ENCODE data around the gene NUDT1.

NUDT1 gene

GRCh38 chr7:2205036-2205780 lies 36.8 kb upstream of the NUDT1 start:
- no peak for DNase-seq (ENCODE audit: low spot score)

- DNase-seq (ENCODE audit: low spot score): no peak
These were observed 33.3 kb upstream of the NUDT1 start for GRCh38 chr7:2208712-2209111.

- DNase-seq (ENCODE audit: low spot score): peak; percentile 27
These were observed 32.7 kb upstream of the NUDT1 start for GRCh38 chr7:2209146-2209960.

GRCh38 chr7:2209961-2210323 lies 32.1 kb upstream of the NUDT1 start:
- no peak for DNase-seq (ENCODE audit: low spot score)

GRCh38 chr7:2210551-2211258 lies 31.3 kb upstream of the NUDT1 start:
- DNase-seq (ENCODE audit: low spot score): no peak

GRCh38 chr7:2211259-2211880 lies 30.7 kb upstream of the NUDT1 start:
- DNase-seq (ENCODE audit: low spot score): no peak

GRCh38 chr7:2211926-2212325 lies 30.1 kb upstream of the NUDT1 start:
- DNase-seq (ENCODE audit: low spot score): no peak

- DNase-seq (ENCODE audit: low spot score): no peak
These were observed 29.1 kb upstream of the NUDT1 start for GRCh38 chr7:2212906-2213305.

- no peak for DNase-seq (ENCODE audit: low spot score)
These were observed 28.3 kb upstream of the NUDT1 start for GRCh38 chr7:2213551-2214215.

GRCh38 chr7:2214636-2215035 lies 27.4 kb upstream of the NUDT1 start:
- DNase-seq (ENCODE audit: low spot score): no peak

- no peak for DNase-seq (ENCODE audit: low spot score)
These were observed 26.2 kb upstream of the NUDT1 start for GRCh38 chr7:2215851-2216250.

GRCh38 chr7:2217206-2217605 lies 24.8 kb upstream of the NUDT1 start:
- DNase-seq (ENCODE audit: low spot score): no peak

- no peak for DNase-seq (ENCODE audit: low spot score)
These were observed 24.1 kb upstream of the NUDT1 start for GRCh38 chr7:2217716-2218443.

- no peak for DNase-seq (ENCODE audit: low spot score)
These were observed 23.6 kb upstream of the NUDT1 start for GRCh38 chr7:2218444-2218785.

GRCh38 chr7:2219136-2219535 lies 22.9 kb upstream of the NUDT1 start:
- DNase-seq (ENCODE audit: low spot score): no peak

- DNase-seq (ENCODE audit: low spot score): no peak
These were observed 22.4 kb upstream of the NUDT1 start for GRCh38 chr7:2219606-2220005.

- DNase-seq (ENCODE audit: low spot score): no peak
These were observed 22.0 kb upstream of the NUDT1 start for GRCh38 chr7:2220030-2220429.

GRCh38 chr7:2220506-2220905 lies 21.5 kb upstream of the NUDT1 start:
- no peak for DNase-seq (ENCODE audit: low spot score)

GRCh38 chr7:2220954-2221353 lies 21.1 kb upstream of the NUDT1 start:
- DNase-seq (ENCODE audit: low spot score): no peak

- no peak for DNase-seq (ENCODE audit: low spot score)
These were observed 19.5 kb upstream of the NUDT1 start for GRCh38 chr7:2222516-2222915.

GRCh38 chr7:2223321-2223720 lies 18.7 kb upstream of the NUDT1 start:
- no peak for DNase-seq (ENCODE audit: low spot score)

All from SW480 (cell line).